Smooth muscle cell (in vitro differentiated cells): Measurements from ENCODE around the gene CHST9. TPM values are rescaled to one million over a fixed set of nuclear protein-coding genes. Genes with fewer than 3 reads are reported as not detected.
A peak's percentile ranks its signal among the peaks of the same experiment; 100 is the strongest.

Experiments used
- DNase-seq: peaks from one replicate; lab custom pipeline; 2025; ENCODE audit not compliant: unreplicated experiment; lab: John Stamatoyannopoulos, UW
- H2AFZ ChIP-seq: fragments of 200-600 bp; sonication (generic); 2 replicates; pipeline ENCODE4 v1.6.0; 2016; ENCODE audit warnings: antibody characterized with exemption, low read depth, mild to moderate bottlenecking
- H3F3A ChIP-seq: fragments of 200-600 bp; sonication (generic); 2 replicates; pipeline ENCODE4 v1.6.0; 2017; ENCODE audit warnings: antibody characterized with exemption, low read depth
- H3K27ac ChIP-seq: fragments of 200-600 bp; sonication (generic); 2 replicates; pipeline ENCODE4 v1.5.1; 2016; ENCODE audit warnings: low read depth, mild to moderate bottlenecking
- H3K27me3 ChIP-seq: fragments of 200-600 bp; sonication (generic); 2 replicates; pipeline ENCODE4 v1.6.1; 2016; ENCODE audit warnings: low read depth, mild to moderate bottlenecking
- H3K36me3 ChIP-seq: fragments of 200-600 bp; sonication (generic); 2 replicates; pipeline ENCODE4 v1.5.1; 2016; ENCODE audit warnings: low read depth
- H3K4me1 ChIP-seq: fragments of 200-600 bp; sonication (generic); 2 replicates; pipeline ENCODE4 v1.5.1; 2016; ENCODE audit warnings: low read depth
- H3K4me2 ChIP-seq: fragments of 200-600 bp; sonication (generic); 2 replicates; pipeline ENCODE4 v1.6.0; 2016; ENCODE audit warnings: mild to moderate bottlenecking
- H3K4me3 ChIP-seq: fragments of 200-600 bp; sonication (generic); 2 replicates; pipeline ENCODE4 v1.5.1; 2016; ENCODE audit warnings: mild to moderate bottlenecking
- H3K79me2 ChIP-seq: fragments of 200-600 bp; sonication (generic); 2 replicates; pipeline ENCODE4 v1.6.0; 2016; ENCODE audit warnings: low read depth, mild to moderate bottlenecking
- H3K9ac ChIP-seq: fragments of 200-600 bp; sonication (generic); 2 replicates; pipeline ENCODE4 v1.6.0; 2016; ENCODE audit warnings: low read depth
- H3K9me3 ChIP-seq: fragments of 200-600 bp; sonication (generic); replicated peaks from 2 replicates; pipeline ENCODE4 v1.5.1; 2016; ENCODE audit warnings: low read depth
- H4K20me1 ChIP-seq: fragments of 200-600 bp; sonication (generic); 2 replicates; pipeline ENCODE4 v1.6.0; 2016; ENCODE audit warnings: low read depth
- WGBS: methylation state at CpG from one replicate; pipeline ENCODE4 v1.1.7; 2016; ENCODE audit warnings: low lambda C conversion rate; 5-methylcytosine and 5-hydroxymethylcytosine counted together
- polyA plus RNA-seq: library from polyadenylated mRNA; unstranded; fragments of >200 nt; fragmentation: Nextera tagmentation; extraction: Ambion mirVana; gene quantifications from 2 replicates; pipeline ENCODE4 v1.2.1, GENCODE V29; 2016
- total RNA-seq: library from RNA; depleted of rRNA; stranded (reverse); fragments of >200 nt; gene quantifications from 2 replicates; pipeline ENCODE4 v1.2.3, GENCODE V29; 2014
- TF ChIP-seq, protein P1 (sequence below): fragments of 200-600 bp; sonication (generic); IDR thresholded peaks from 2 replicates; pipeline ENCODE4 v1.5.1; 2017; ENCODE audit warnings: borderline replicate concordance, mild to moderate bottlenecking, antibody characterized with exemption; ENCODE audit not compliant: insufficient read depth, poor library complexity, severe bottlenecking

Gene CHST9
- total and polyA plus RNA-seq, 2 experiments from 2014 or later, result not detected

DNA sequence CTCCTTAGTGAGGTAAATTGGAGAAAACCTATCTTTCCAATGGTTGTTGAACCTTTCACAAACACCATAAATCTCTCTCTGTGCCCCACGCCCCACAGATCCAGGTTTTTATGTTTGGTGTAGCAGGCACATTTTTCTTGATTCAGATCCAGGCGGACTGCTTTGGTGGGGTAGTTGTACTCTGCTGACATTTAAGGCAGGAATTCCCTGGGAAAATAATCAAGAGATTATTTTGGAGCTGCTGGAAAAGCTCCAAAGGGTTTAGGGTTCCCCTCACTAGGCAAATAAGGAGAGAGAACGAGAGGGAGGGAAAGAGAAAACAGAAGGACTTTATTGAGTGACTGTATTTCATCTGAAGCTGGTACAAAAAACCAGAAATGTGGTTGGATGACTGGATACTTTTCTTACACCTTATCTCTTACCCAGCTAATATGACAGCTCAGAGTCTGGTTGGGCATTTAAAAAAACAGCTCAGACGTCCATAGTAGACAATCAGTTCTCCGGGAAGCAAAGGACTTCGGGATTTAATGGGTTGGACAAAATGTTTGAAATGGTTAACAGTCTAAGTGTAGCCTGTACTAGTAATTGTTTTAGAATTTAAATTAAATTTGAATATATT lies 316.0 kb downstream of the CHST9 start:
- no peak for DNase-seq
- Histone ChIP-seq H3K9ac (no peak overlapping the region), H3K4me1 (no peaks in the 10 kb centered on the region), H2AFZ (peak overlapping the region; percentile 7), H3K4me2 (peak overlapping the region; percentile 49), H3K79me2 (no peaks in the 10 kb centered on the region), H3K27me3 (peaks cover 11% of the 10 kb centered on the region), H3K4me3 (no peak overlapping the region), H3K36me3 (no peaks in the 10 kb centered on the region), H4K20me1 (no peaks in the 10 kb centered on the region), H3K27ac (peak overlapping the region; percentile 47), H3K9me3 (no peaks in the 10 kb centered on the region), H3F3A (no peaks in the 10 kb centered on the region)
- TF ChIP-seq, protein P1, sequence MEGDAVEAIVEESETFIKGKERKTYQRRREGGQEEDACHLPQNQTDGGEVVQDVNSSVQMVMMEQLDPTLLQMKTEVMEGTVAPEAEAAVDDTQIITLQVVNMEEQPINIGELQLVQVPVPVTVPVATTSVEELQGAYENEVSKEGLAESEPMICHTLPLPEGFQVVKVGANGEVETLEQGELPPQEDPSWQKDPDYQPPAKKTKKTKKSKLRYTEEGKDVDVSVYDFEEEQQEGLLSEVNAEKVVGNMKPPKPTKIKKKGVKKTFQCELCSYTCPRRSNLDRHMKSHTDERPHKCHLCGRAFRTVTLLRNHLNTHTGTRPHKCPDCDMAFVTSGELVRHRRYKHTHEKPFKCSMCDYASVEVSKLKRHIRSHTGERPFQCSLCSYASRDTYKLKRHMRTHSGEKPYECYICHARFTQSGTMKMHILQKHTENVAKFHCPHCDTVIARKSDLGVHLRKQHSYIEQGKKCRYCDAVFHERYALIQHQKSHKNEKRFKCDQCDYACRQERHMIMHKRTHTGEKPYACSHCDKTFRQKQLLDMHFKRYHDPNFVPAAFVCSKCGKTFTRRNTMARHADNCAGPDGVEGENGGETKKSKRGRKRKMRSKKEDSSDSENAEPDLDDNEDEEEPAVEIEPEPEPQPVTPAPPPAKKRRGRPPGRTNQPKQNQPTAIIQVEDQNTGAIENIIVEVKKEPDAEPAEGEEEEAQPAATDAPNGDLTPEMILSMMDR, result no peak
- 12% methylated on average over 6 of the region's 6 CpGs for WGBS

DNA sequence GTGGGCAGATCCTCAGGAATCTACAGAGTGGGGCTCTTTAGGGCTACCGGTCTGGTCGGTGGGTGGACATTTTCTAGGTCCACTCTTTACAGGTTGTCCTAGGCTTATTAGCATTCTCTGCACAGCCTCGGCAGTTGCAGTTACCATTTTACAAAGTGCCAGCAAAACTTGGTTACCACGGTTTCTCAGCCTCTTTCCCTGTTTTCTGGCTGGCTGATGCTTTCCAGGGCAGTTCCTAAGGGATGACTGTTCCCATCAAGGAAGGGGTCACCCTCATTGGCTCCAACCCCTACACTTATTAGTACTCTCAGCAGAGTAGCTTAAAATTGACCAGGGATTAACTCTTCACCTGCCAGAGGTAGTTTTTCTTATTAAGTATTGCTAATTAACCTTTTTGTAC lies 317.6 kb downstream of the CHST9 start:
- Histone ChIP-seq H3K9me3 (no peaks in the 10 kb centered on the region), H3K27ac (no peak overlapping the region), H3K4me3 (no peak overlapping the region), H3K27me3 (peaks cover 24% of the 10 kb centered on the region), H4K20me1 (no peaks in the 10 kb centered on the region), H3F3A (no peaks in the 10 kb centered on the region), H3K79me2 (no peaks in the 10 kb centered on the region), H2AFZ (no peak overlapping the region), H3K36me3 (no peaks in the 10 kb centered on the region), H3K4me1 (peaks cover 4% of the 10 kb centered on the region), H3K9ac (no peak overlapping the region), H3K4me2 (no peak overlapping the region)
- WGBS, result 59% methylated on average over 4 of the region's 4 CpGs
- DNase-seq, result no peak
- TF ChIP-seq, protein P1, result no peak

DNA sequence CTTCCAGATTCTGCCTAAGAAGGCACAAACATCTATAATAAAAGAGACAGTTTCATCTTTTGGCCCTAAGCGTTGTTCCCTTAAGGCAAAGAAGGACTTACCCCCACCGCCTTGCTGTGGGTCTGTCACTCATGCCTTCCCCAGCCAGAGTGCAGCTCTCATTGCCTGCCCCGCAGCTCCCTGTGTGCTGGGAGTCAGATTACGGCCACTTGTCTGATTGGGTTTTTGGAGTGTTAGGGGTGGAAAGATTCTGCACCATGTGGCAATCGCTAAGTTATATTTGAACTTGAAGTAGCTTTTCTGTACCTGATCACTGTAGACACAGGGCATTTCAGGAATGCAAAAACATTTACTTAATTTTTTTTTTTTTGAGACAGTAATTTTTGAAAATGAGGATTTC lies 319.6 kb downstream of the CHST9 start, which contains the start of gene AQP4:
TSS of gene AQP4 (minus strand) at position 151 of the 400 bp plus-strand sequence. CDS start at position 133, 18 bp downstream.
- Histone ChIP-seq H3K79me2 (no peaks in the 10 kb centered on the region), H3F3A (no peaks in the 10 kb centered on the region), H4K20me1 (no peaks in the 10 kb centered on the region), H3K9me3 (no peaks in the 10 kb centered on the region), H3K4me1 (peaks cover 4% of the 10 kb centered on the region), H3K9ac (no peak within 1 kb of the TSS), H3K4me2 (no peak within 1 kb of the TSS), H3K36me3 (no peaks in the 10 kb centered on the region), H3K27ac (no peak within 1 kb of the TSS), H3K4me3 (no peak within 1 kb of the TSS), H3K27me3 (peaks cover 24% of the 10 kb centered on the region), H2AFZ (no peak within 1 kb of the TSS)
- 46% methylated on average over 5 of the region's 5 CpGs for WGBS
- no peak for DNase-seq
- TF ChIP-seq, protein P1, result no peak

DNA sequence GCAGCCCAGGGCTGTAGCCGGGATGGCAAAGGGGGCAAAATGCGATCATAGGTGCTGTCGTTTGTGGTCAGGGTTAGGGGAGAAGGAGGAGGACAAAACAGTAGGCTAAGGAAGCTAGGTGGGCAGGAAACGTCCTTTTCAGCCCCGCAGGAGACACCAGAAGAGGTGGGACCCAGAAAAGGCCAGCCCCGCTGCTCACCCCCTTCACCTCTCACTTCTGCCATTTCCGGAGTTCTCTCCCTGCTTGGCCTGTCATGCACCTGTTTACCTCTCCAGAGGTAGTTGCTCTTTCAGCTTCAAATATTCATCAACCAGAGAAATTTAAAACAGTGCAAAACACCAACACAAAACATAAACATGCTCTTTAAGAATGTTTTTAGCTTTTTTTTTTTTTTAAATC lies 320.4 kb downstream of the CHST9 start:
- TF ChIP-seq, protein P1, result no peak
- Histone ChIP-seq H3K9ac (no peak overlapping the region), H3K27me3 (peaks cover 24% of the 10 kb centered on the region), H3F3A (no peaks in the 10 kb centered on the region), H3K4me2 (no peak overlapping the region), H3K36me3 (no peaks in the 10 kb centered on the region), H3K4me3 (no peak overlapping the region), H3K79me2 (no peaks in the 10 kb centered on the region), H3K27ac (no peak overlapping the region), H2AFZ (no peak overlapping the region), H4K20me1 (no peaks in the 10 kb centered on the region), H3K9me3 (no peaks in the 10 kb centered on the region), H3K4me1 (peaks cover 4% of the 10 kb centered on the region)
- no peak for DNase-seq
- 71% methylated on average over 7 of the region's 7 CpGs for WGBS
